GM12892 (cell line): ENCODE data around the gene POLD3.

ENCODE experiments used
- POLR2A ChIP-seq: IDR thresholded peaks from 2 replicates; pipeline ENCODE4 v1.6.1; 2011; ENCODE audit warnings: low read depth, low read length, control low read depth
- POLR2AphosphoS5 ChIP-seq: IDR thresholded peaks from 2 replicates; pipeline ENCODE4 v1.6.1; 2011; ENCODE audit warnings: low read depth, low read length, control low read depth

DNA sequence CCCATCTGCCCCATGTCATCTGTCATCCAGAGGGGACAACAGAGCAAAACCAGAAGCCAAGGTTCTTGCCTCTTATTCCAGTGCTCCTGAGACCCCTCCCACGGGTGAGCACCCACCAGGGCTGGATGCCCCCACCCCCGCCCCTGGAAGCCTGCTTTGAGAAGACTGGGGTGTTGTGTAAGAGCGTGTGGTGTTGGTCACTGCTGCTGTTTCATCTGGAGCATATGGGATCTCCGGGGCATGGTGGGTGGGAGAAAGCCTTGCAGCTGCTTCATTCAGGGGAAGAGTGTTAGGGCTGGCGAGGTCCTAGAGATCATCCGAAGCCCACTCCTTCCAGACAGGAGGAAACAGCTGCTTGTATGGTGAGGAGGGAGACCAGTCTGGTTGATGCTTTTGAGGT is 84.7 kb downstream of the POLD3 start:
- TF ChIP-seq POLR2A (no peak), POLR2AphosphoS5 (no peak)
